T-helper 1 cell treated with Interleukin-12 subunit alpha and Interleukin-12 subunit beta and Interleukin-4 antibody, amounts not matched to agents 30 ng/mL and 1 ng/mL, for 36 hours (primary cell): Measurements from ENCODE around the gene HSD3B7. TPM values are rescaled to one million over a fixed set of nuclear protein-coding genes. Genes with fewer than 3 reads are reported as not detected.

ENCODE experiments used
- intact Hi-C: fragments of 100-400 bp; cut with micrococcal nuclease; formaldehyde crosslinking; loops from one replicate; pipeline ENCODE4 v1.15.1; 2024
- total RNA-seq: library from RNA; stranded (reverse); gene quantifications from 2 replicates; pipeline ENCODE4 v1.2.3, GENCODE V29; 2022

Gene HSD3B7
- total RNA-seq, 1 donor from 2014 or later: 10.6 TPM

GRCh38 chr16:30980959-30981358 is 4.0 kb upstream of the HSD3B7 start:
- intact Hi-C loops: loop anchor here (10.0 kb wide), 1 partner anchor 884 kb away; no protein-coding TSS in a partner anchor

GRCh38 chr16:30982548-30983288 is 2.3 kb upstream of the HSD3B7 start:
- intact Hi-C loops: loop anchor here (10.0 kb wide), 1 partner anchor 882 kb away; no protein-coding TSS in a partner anchor

- intact Hi-C loops: loop anchor here (10.0 kb wide), 1 partner anchor 881 kb away; no protein-coding TSS in a partner anchor
Measured at GRCh38 chr16:30983289-30983889, 1.6 kb upstream of the HSD3B7 start.

GRCh38 chr16:30983898-30984610 is 953 bp upstream of the HSD3B7 start:
- intact Hi-C loops: loop anchor here (10.0 kb wide), 1 partner anchor 881 kb away; no protein-coding TSS in a partner anchor

- intact Hi-C loops: loop anchor here (1.0 to 10.0 kb wide), 8 partner anchors 12 to 879 kb away; partner anchors contain the start of genes STX4, VKORC1, ZNF646 and ZNF668
Measured at GRCh38 chr16:30985401-30986128, 558 bp downstream of the HSD3B7 start.

- intact Hi-C loops: loop anchor here (10.0 kb wide), 1 partner anchor 878 kb away; no protein-coding TSS in a partner anchor
Measured at GRCh38 chr16:30986129-30986991, 1.4 kb downstream of the HSD3B7 start.

- intact Hi-C loops: loop anchor here (10.0 kb wide), 1 partner anchor 877 kb away; no protein-coding TSS in a partner anchor
Measured at GRCh38 chr16:30987581-30988190, 2.7 kb downstream of the HSD3B7 start.

- intact Hi-C loops: loop anchor here (10.0 kb wide), 3 partner anchors 365 to 875 kb away; partner anchors contain the start of genes COX6A2 and ITGAX
Measured at GRCh38 chr16:30989469-30990047, 4.6 kb downstream of the HSD3B7 start.

- intact Hi-C loops: loop anchor here (10.0 kb wide), 2 partner anchors 365 to 435 kb away; partner anchors contain the start of genes COX6A2 and ITGAX
Measured at GRCh38 chr16:30990105-30990504, 5.1 kb downstream of the HSD3B7 start.

GRCh38 chr16:30991052-30991451 is 6.0 kb downstream of the HSD3B7 start:
- intact Hi-C loops: loop anchor here (10.0 kb wide), 2 partner anchors 364 to 434 kb away; partner anchors contain the start of genes COX6A2 and ITGAX

- intact Hi-C loops: loop anchor here (10.0 kb wide), 2 partner anchors 362 to 432 kb away; partner anchors contain the start of genes COX6A2 and ITGAX
Measured at GRCh38 chr16:30992276-30992780, 7.3 kb downstream of the HSD3B7 start.

- intact Hi-C loops: loop anchor here (10.0 kb wide), 2 partner anchors 362 to 432 kb away; partner anchors contain the start of genes COX6A2 and ITGAX
Measured at GRCh38 chr16:30992931-30993816, 8.2 kb downstream of the HSD3B7 start.

- intact Hi-C loops: loop anchor here (5.0 to 10.0 kb wide), 3 partner anchors 181 to 429 kb away; partner anchors contain the start of genes COX6A2 and ITGAX
Measured at GRCh38 chr16:30995927-30996323, 10.9 kb downstream of the HSD3B7 start.

GRCh38 chr16:30996324-30996984 is 11.4 kb downstream of the HSD3B7 start:
- intact Hi-C loops: loop anchor here (5.0 to 10.0 kb wide), 3 partner anchors 181 to 428 kb away; partner anchors contain the start of genes COX6A2 and ITGAX

- intact Hi-C loops: loop anchor here (1.0 to 10.0 kb wide), 15 partner anchors 12 to 876 kb away; partner anchors contain the start of genes ARMC5, CFAP119, COX6A2 and HSD3B7
Measured at GRCh38 chr16:30996985-30997724, 12.1 kb downstream of the HSD3B7 start.
